SK-N-SH treated with all-trans-retinoic acid at 6 μM for 48 hours (cell line): ENCODE data around the gene SLC35F3.

Source experiments
- ATAC-seq: fragments of 200-7000 bp; cut with Tn5 transposase; 3 replicates; pipeline ENCODE4 v1.9.1; 2020; ENCODE audit warnings: mild to moderate bottlenecking, moderate library complexity
- ARNTL ChIP-seq: fragments of 450-650 bp; formaldehyde crosslinking; IDR thresholded peaks from 2 replicates; pipeline ENCODE4 v1.5.0; 2020; ENCODE audit warnings: low read depth, mild to moderate bottlenecking, moderate library complexity, borderline replicate concordance
- BACH2 ChIP-seq: fragments of 250-450 bp; sonication (Bioruptor Pico); IDR thresholded peaks from 2 replicates; pipeline ENCODE4 v1.9.0; 2021; ENCODE audit warnings: mild to moderate bottlenecking, borderline replicate concordance
- CREB5 ChIP-seq: fragments of 250-450 bp; sonication (Bioruptor Pico); IDR thresholded peaks from 2 replicates; pipeline ENCODE4 v1.5.1; 2020; ENCODE audit warnings: low read depth, mild to moderate bottlenecking, moderate library complexity
- CSDC2 ChIP-seq: fragments of 250-450 bp; sonication (Bioruptor Pico); IDR thresholded peaks from 2 replicates; pipeline ENCODE4 v1.5.0; 2020; ENCODE audit warnings: mild to moderate bottlenecking, moderate library complexity
- ESRRG ChIP-seq: fragments of 250-450 bp; sonication (Bioruptor Pico); IDR thresholded peaks from 2 replicates; pipeline ENCODE4 v1.6.1; 2021; ENCODE audit warnings: mild to moderate bottlenecking
- GLIS3 ChIP-seq: fragments of 250-450 bp; sonication (Bioruptor Pico); IDR thresholded peaks from 2 replicates; pipeline ENCODE4 v1.5.0; 2020; ENCODE audit warnings: mild to moderate bottlenecking, moderate library complexity
- OSR1 ChIP-seq: fragments of 250-450 bp; sonication (Bioruptor Pico); IDR thresholded peaks from 2 replicates; pipeline ENCODE4 v1.8.0; 2022; ENCODE audit warnings: moderate library complexity, mild to moderate bottlenecking, inconsistent platforms
- PATZ1 ChIP-seq: fragments of 250-450 bp; sonication (Bioruptor Pico); IDR thresholded peaks from 2 replicates; pipeline ENCODE4 v1.8.0; 2020; ENCODE audit warnings: mild to moderate bottlenecking, moderate library complexity, borderline replicate concordance
- PPARA ChIP-seq: fragments of 250-450 bp; sonication (Bioruptor Pico); IDR thresholded peaks from 2 replicates; pipeline ENCODE4 v1.5.0; 2020; ENCODE audit warnings: mild to moderate bottlenecking, borderline replicate concordance
- RARB ChIP-seq: fragments of 250-450 bp; sonication (Bioruptor Pico); IDR thresholded peaks from 2 replicates; pipeline ENCODE4 v1.8.0; 2021; ENCODE audit warnings: mild to moderate bottlenecking, moderate library complexity
- SNAI2 ChIP-seq: fragments of 250-450 bp; sonication (Bioruptor Pico); IDR thresholded peaks from 2 replicates; pipeline ENCODE4 v1.5.0; 2020; ENCODE audit warnings: mild to moderate bottlenecking, moderate library complexity
- TCF4 ChIP-seq: fragments of 250-450 bp; sonication (Bioruptor Pico); IDR thresholded peaks from 2 replicates; pipeline ENCODE4 v1.8.0; 2021; ENCODE audit warnings: mild to moderate bottlenecking, moderate library complexity, borderline replicate concordance
- TOX ChIP-seq: fragments of 250-450 bp; sonication (Bioruptor Pico); IDR thresholded peaks from 2 replicates; pipeline ENCODE4 v1.8.0; 2021; ENCODE audit warnings: mild to moderate bottlenecking, moderate library complexity, borderline replicate concordance
- ZC3H10 ChIP-seq: fragments of 250-450 bp; sonication (Bioruptor Pico); IDR thresholded peaks from 2 replicates; pipeline ENCODE4 v1.5.1; 2021; ENCODE audit warnings: mild to moderate bottlenecking, moderate library complexity
- ZNF565 ChIP-seq: fragments of 450-650 bp; formaldehyde crosslinking; conservative IDR thresholded peaks from 2 replicates; pipeline ENCODE4 v1.5.0; 2020; ENCODE audit warnings: low read depth, mild to moderate bottlenecking, moderate library complexity
- ZNF70 ChIP-seq: fragments of 450-650 bp; formaldehyde crosslinking; IDR thresholded peaks from 2 replicates; pipeline ENCODE4 v1.5.0; 2020; ENCODE audit warnings: mild to moderate bottlenecking, moderate library complexity
- TF ChIP-seq, protein P1 (sequence below): fragments of 250-450 bp; sonication (Bioruptor Pico); IDR thresholded peaks from 2 replicates; pipeline ENCODE4 v1.5.1; 2021; ENCODE audit warnings: mild to moderate bottlenecking, moderate library complexity
- TF ChIP-seq, protein P2 (sequence below): fragments of 250-450 bp; sonication (Bioruptor Pico); IDR thresholded peaks from 2 replicates; pipeline ENCODE4 v1.5.0; 2020; ENCODE audit warnings: mild to moderate bottlenecking, moderate library complexity

The SLC35F3 gene

DNA sequence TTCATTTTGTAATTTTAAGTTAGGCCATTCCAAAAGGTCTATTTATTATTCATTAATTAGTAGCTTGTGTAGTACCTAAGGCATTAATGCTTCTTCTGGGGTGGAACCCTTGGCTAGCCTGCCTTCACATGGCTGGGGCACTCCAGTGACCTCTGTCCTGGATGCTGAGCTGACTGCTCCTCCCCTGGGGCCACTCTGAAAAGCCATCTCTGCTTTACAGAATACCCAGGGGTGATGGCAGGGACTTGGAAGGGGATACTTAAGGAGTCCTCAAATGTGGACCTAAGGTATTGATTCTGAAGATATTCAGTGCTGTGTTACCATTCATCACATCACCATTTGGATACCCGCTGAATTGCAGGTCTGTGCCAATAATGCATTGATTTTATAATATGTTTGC is 281.0 kb downstream of the SLC35F3 start:
- TF ChIP-seq, protein P1, sequence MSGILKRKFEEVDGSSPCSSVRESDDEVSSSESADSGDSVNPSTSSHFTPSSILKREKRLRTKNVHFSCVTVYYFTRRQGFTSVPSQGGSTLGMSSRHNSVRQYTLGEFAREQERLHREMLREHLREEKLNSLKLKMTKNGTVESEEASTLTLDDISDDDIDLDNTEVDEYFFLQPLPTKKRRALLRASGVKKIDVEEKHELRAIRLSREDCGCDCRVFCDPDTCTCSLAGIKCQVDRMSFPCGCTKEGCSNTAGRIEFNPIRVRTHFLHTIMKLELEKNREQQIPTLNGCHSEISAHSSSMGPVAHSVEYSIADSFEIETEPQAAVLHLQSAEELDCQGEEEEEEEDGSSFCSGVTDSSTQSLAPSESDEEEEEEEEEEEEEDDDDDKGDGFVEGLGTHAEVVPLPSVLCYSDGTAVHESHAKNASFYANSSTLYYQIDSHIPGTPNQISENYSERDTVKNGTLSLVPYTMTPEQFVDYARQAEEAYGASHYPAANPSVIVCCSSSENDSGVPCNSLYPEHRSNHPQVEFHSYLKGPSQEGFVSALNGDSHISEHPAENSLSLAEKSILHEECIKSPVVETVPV (CRISPR knock-in tag) = no peak
- TF ChIP-seq ZC3H10 (no peak), ARNTL (CRISPR knock-in tag) (no peak), PPARA (CRISPR knock-in tag) (no peak)
- ATAC-seq = no peak

DNA sequence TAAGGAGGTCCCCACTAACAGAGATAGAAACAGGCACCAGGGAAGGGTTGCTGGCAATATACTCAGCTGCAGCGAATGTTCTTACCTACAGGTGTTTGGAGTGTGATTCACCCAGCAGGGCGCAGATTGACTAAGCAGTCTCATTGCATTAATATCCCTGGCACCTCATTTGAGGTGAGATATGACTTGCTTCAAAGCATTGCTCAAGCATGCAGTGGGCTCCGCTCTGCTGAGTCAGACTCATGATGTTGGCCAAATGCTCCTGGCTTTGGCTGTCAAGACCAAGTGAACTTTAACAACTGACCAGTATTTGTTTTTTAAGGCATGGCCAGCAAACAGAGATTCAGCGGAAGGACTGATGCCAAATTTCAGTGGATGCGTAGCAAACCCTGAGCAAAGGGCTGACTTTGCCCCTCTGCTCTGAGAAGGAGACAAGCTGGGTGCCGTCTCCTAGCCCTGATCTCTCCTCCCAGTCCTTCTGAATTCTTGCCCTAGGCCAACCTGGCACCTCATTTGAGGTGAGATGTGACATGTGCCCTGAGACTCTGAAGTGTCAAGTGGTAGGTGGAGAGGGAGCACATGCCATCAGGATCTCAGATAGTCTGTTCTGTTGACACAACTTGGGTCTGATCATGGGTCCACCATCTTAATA is 281.7 kb downstream of the SLC35F3 start:
- TF ChIP-seq ARNTL (CRISPR knock-in tag) (no peak), ZNF70 (CRISPR knock-in tag) (no peak), OSR1 (no peak), TOX (CRISPR knock-in tag) (no peak), SNAI2 (CRISPR knock-in tag) (no peak)
- TF ChIP-seq, all 23 proteins: peak for 0
- no peak for ATAC-seq

GRCh38 chr1:234188454-234188792 is 283.9 kb downstream of the SLC35F3 start:
- ATAC-seq = peak; percentile 60
- TF ChIP-seq RARB (no peak), CSDC2 (CRISPR knock-in tag) (no peak), ZC3H10 (no peak), PPARA (CRISPR knock-in tag) (no peak), OSR1 (no peak), TOX (CRISPR knock-in tag) (no peak), CREB5 (CRISPR knock-in tag) (no peak), ESRRG (CRISPR knock-in tag) (no peak), BACH2 (CRISPR knock-in tag) (no peak), PATZ1 (no peak), ARNTL (CRISPR knock-in tag) (no peak)
- TF ChIP-seq, protein P1 (CRISPR knock-in tag) = no peak
- TF ChIP-seq, protein P2, sequence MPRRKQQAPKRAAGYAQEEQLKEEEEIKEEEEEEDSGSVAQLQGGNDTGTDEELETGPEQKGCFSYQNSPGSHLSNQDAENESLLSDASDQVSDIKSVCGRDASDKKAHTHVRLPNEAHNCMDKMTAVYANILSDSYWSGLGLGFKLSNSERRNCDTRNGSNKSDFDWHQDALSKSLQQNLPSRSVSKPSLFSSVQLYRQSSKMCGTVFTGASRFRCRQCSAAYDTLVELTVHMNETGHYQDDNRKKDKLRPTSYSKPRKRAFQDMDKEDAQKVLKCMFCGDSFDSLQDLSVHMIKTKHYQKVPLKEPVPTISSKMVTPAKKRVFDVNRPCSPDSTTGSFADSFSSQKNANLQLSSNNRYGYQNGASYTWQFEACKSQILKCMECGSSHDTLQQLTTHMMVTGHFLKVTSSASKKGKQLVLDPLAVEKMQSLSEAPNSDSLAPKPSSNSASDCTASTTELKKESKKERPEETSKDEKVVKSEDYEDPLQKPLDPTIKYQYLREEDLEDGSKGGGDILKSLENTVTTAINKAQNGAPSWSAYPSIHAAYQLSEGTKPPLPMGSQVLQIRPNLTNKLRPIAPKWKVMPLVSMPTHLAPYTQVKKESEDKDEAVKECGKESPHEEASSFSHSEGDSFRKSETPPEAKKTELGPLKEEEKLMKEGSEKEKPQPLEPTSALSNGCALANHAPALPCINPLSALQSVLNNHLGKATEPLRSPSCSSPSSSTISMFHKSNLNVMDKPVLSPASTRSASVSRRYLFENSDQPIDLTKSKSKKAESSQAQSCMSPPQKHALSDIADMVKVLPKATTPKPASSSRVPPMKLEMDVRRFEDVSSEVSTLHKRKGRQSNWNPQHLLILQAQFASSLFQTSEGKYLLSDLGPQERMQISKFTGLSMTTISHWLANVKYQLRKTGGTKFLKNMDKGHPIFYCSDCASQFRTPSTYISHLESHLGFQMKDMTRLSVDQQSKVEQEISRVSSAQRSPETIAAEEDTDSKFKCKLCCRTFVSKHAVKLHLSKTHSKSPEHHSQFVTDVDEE (CRISPR knock-in tag) = no peak

- TF ChIP-seq CSDC2 (CRISPR knock-in tag) = no peak
- TF ChIP-seq RARB = no peak
- no peak for TF ChIP-seq PPARA (CRISPR knock-in tag)
- no peak for TF ChIP-seq GLIS3
- no peak for TF ChIP-seq ZNF70 (CRISPR knock-in tag)
- no peak for TF ChIP-seq ZNF565
- TF ChIP-seq CREB5 (CRISPR knock-in tag) = no peak
- no peak for TF ChIP-seq ESRRG (CRISPR knock-in tag)
- TF ChIP-seq ARNTL (CRISPR knock-in tag) = no peak
- TF ChIP-seq OSR1 = no peak
- TF ChIP-seq TCF4 (CRISPR knock-in tag) = no peak
- TF ChIP-seq SNAI2 (CRISPR knock-in tag) = no peak
- TF ChIP-seq TOX (CRISPR knock-in tag) = no peak
- ATAC-seq = no peak
Observed at GRCh38 chr1:234197839-234198238, 293.4 kb downstream of the SLC35F3 start.
